Spleen (tissue), 7 donors: Measurements from ENCODE around the gene KRTAP12-1.

Source experiments
- POLR2AphosphoS5 ChIP-seq, 3 donors: sonication (generic); formaldehyde crosslinking; IDR thresholded peaks; one replicate each; pipeline ENCODE4 v1.5.1; 2017; ENCODE audit warnings: antibody characterized with exemption in 3 of 3
- TF ChIP-seq, protein P1 (sequence below), 11 experiments: fragments of 200-600 bp in 7 of 11; fragments of 450-650 bp in 4 of 11; sonication (generic) in 4 of 11; IDR thresholded peaks in 8 of 11; conservative IDR thresholded peaks in 3 of 11; 1 replicate in 7 of 11; 2 replicates in 4 of 11; pipeline versions ENCODE4 v1.4.0 to v1.8.0; 2016 to 2021; ENCODE audit warnings: antibody characterized with exemption in 11 of 11, inconsistent platforms in 4 of 11, mild to moderate bottlenecking in 1 of 11
- donor health status: DM: no; HTN: no; CAD: no; lungs with moderate emphysema.
- donor health status: DM: no; HTN: no; CAD: no.
- donor health status: DM: no; HTN: no; CAD: no.

DNA sequence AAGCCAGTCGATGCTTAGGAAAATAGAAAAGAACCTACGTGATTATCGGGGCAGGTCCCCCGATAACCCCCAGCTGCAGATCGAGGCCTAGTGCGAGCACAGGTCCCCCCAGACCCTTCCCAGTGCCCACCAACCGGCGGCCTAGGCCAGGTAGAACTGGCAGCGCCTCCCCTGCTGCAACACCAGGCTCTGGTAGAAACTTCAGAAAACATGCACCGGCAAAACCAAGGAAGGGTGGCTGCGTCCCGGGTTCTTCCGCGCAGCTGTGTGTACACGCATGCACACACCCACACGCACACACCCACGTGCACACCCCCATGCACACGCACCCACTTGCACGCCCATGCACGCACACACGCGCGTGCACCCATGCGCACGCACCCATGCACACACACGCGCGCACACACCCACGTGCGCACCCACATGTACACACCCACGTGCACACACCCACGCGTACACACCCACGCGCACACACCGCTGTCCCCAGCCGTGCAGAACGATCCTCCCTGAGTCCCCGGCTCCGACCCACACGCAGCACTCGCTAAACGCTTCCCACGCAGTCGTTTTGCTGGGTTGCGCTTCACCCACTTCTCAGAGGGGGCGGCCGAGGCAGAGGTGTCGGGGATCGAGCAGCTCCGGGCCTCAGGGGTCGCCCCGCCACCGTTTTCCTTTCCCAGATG, 24.2 kb upstream of the KRTAP12-1 start:
- TF ChIP-seq POLR2AphosphoS5 (IDR thresholded peaks at IDR 0.05), result no peak
- TF ChIP-seq, protein P1, sequence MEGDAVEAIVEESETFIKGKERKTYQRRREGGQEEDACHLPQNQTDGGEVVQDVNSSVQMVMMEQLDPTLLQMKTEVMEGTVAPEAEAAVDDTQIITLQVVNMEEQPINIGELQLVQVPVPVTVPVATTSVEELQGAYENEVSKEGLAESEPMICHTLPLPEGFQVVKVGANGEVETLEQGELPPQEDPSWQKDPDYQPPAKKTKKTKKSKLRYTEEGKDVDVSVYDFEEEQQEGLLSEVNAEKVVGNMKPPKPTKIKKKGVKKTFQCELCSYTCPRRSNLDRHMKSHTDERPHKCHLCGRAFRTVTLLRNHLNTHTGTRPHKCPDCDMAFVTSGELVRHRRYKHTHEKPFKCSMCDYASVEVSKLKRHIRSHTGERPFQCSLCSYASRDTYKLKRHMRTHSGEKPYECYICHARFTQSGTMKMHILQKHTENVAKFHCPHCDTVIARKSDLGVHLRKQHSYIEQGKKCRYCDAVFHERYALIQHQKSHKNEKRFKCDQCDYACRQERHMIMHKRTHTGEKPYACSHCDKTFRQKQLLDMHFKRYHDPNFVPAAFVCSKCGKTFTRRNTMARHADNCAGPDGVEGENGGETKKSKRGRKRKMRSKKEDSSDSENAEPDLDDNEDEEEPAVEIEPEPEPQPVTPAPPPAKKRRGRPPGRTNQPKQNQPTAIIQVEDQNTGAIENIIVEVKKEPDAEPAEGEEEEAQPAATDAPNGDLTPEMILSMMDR (IDR thresholded peaks at IDR 0.05 in 8 of 11, conservative IDR thresholded peaks at IDR 0.05 in 3 of 11), result no peak
